HG02840 (cell line): ENCODE results near the gene TMEM229B.

Experiments
- ATAC-seq: cut with Tn5 transposase; IDR thresholded peaks from one replicate; pipeline ENCODE4 v1.9.1; 2021; ENCODE audit warnings: mild to moderate bottlenecking, moderate library complexity, moderate number of reproducible peaks; ENCODE audit not compliant: unreplicated experiment, low FRiP score

The TMEM229B gene

GRCh38 chr14:67487937-67488893 lies at the start of gene TMEM229B:
Gene TMEM229B, minus strand, starts transcription at chr14:67488721. Its CDS starts 14,798 bp downstream, at chr14:67473923.
- peak; percentile 94 for ATAC-seq

- no peak for ATAC-seq
Observed at GRCh38 chr14:67537736-67538135, 49.2 kb upstream of the TMEM229B start.

GRCh38 chr14:67536087-67536486 lies 47.6 kb upstream of the TMEM229B start:
- ATAC-seq, result no peak

- no peak for ATAC-seq
Observed at GRCh38 chr14:67533754-67534085, 45.2 kb upstream of the TMEM229B start.

GRCh38 chr14:67532998-67533753 lies 44.7 kb upstream of the TMEM229B start, which contains the start of gene PLEKHH1:
Gene PLEKHH1, plus strand, starts transcription at chr14:67533290. Its CDS starts 8,578 bp downstream, at chr14:67541868.
- ATAC-seq, result no peak

- no peak for ATAC-seq
Observed at GRCh38 chr14:67532606-67532997, 44.1 kb upstream of the TMEM229B start.

GRCh38 chr14:67529947-67530935 lies 41.7 kb upstream of the TMEM229B start:
- ATAC-seq, result no peak

- ATAC-seq, result no peak
Observed at GRCh38 chr14:67528276-67528675, 39.8 kb upstream of the TMEM229B start.

- ATAC-seq, result no peak
Observed at GRCh38 chr14:67527756-67528155, 39.2 kb upstream of the TMEM229B start.

GRCh38 chr14:67526676-67527459 lies 38.3 kb upstream of the TMEM229B start:
- no peak for ATAC-seq

GRCh38 chr14:67526181-67526580 lies 37.7 kb upstream of the TMEM229B start:
- ATAC-seq, result no peak

GRCh38 chr14:67525389-67525788 lies 36.9 kb upstream of the TMEM229B start:
- ATAC-seq, result no peak

- ATAC-seq, result no peak
Observed at GRCh38 chr14:67524634-67524963, 36.1 kb upstream of the TMEM229B start.

- no peak for ATAC-seq
Observed at GRCh38 chr14:67523764-67524633, 35.5 kb upstream of the TMEM229B start.

GRCh38 chr14:67522270-67522669 lies 33.7 kb upstream of the TMEM229B start:
- no peak for ATAC-seq

- ATAC-seq, result no peak
Observed at GRCh38 chr14:67520482-67520881, 32.0 kb upstream of the TMEM229B start.

- no peak for ATAC-seq
Observed at GRCh38 chr14:67519406-67519805, 30.9 kb upstream of the TMEM229B start.

- no peak for ATAC-seq
Observed at GRCh38 chr14:67517083-67517482, 28.6 kb upstream of the TMEM229B start.

GRCh38 chr14:67516676-67517075 lies 28.2 kb upstream of the TMEM229B start:
- ATAC-seq, result no peak
